Measurements from ENCODE around the gene RNGTT.

RNGTT gene

GRCh38 chr6:88653936-88654335 lies 309.5 kb downstream of the RNGTT start:
- DNase-seq (ENCODE audit: low read depth) = no peak

- no peak for DNase-seq (ENCODE audit: low read depth)
These were observed 312.0 kb downstream of the RNGTT start for GRCh38 chr6:88651400-88651799.

- no peak for DNase-seq (ENCODE audit: low read depth)
These were observed 312.4 kb downstream of the RNGTT start for GRCh38 chr6:88650979-88651378.

GRCh38 chr6:88650029-88650619 lies 313.3 kb downstream of the RNGTT start:
- peak; percentile 76 for DNase-seq (ENCODE audit: low read depth)

GRCh38 chr6:88641178-88641903 lies 322.1 kb downstream of the RNGTT start:
- no peak for DNase-seq (ENCODE audit: low read depth)

GRCh38 chr6:88637761-88638545 lies 325.5 kb downstream of the RNGTT start:
- DNase-seq (ENCODE audit: low read depth) = no peak

GRCh38 chr6:88636871-88637270 lies 326.5 kb downstream of the RNGTT start:
- no peak for DNase-seq (ENCODE audit: low read depth)

- DNase-seq (ENCODE audit: low read depth) = no peak
These were observed 329.6 kb downstream of the RNGTT start for GRCh38 chr6:88633782-88634181.

- DNase-seq (ENCODE audit: low read depth) = no peak
These were observed 331.6 kb downstream of the RNGTT start for GRCh38 chr6:88631830-88632229.

- no peak for DNase-seq (ENCODE audit: low read depth)
These were observed 333.5 kb downstream of the RNGTT start for GRCh38 chr6:88629838-88630494.

- peak; percentile 6 for DNase-seq (ENCODE audit: low read depth)
These were observed 337.0 kb downstream of the RNGTT start for GRCh38 chr6:88626460-88626859.

- DNase-seq (ENCODE audit: low read depth) = no peak
These were observed 339.9 kb downstream of the RNGTT start for GRCh38 chr6:88623531-88623930.

GRCh38 chr6:88619951-88620350 lies 343.5 kb downstream of the RNGTT start:
- DNase-seq (ENCODE audit: low read depth) = no peak

GRCh38 chr6:88616380-88616779 lies 347.0 kb downstream of the RNGTT start:
- DNase-seq (ENCODE audit: low read depth) = no peak

- DNase-seq (ENCODE audit: low read depth) = no peak
These were observed 349.0 kb downstream of the RNGTT start for GRCh38 chr6:88614316-88614877.

GRCh38 chr6:88612631-88613030 lies 350.8 kb downstream of the RNGTT start:
- DNase-seq (ENCODE audit: low read depth) = no peak

- no peak for DNase-seq (ENCODE audit: low read depth)
These were observed 351.7 kb downstream of the RNGTT start for GRCh38 chr6:88611721-88612120.

GRCh38 chr6:88609983-88610382 lies 353.4 kb downstream of the RNGTT start:
- no peak for DNase-seq (ENCODE audit: low read depth)

GRCh38 chr6:88605271-88605670 lies 358.1 kb downstream of the RNGTT start:
- no peak for DNase-seq (ENCODE audit: low read depth)

GRCh38 chr6:88599571-88599970 lies 363.8 kb downstream of the RNGTT start:
- DNase-seq (ENCODE audit: low read depth) = no peak

- no peak for DNase-seq (ENCODE audit: low read depth)
These were observed 366.6 kb downstream of the RNGTT start for GRCh38 chr6:88596801-88597200.

- DNase-seq (ENCODE audit: low read depth) = no peak
These were observed 374.5 kb downstream of the RNGTT start for GRCh38 chr6:88588938-88589337.

All from fibroblast of gingiva (primary cell).